Hepatocyte (in vitro differentiated cells): Measurements from ENCODE around the gene ANKRD40. TPM values are rescaled to one million over a fixed set of nuclear protein-coding genes. Genes with fewer than 3 reads are reported as not detected.

Source experiments
- DNase-seq: peaks from one replicate; pipeline ENCODE4 v3.0.0-alpha.2; 2016; ENCODE audit warnings: low spot score
- H2AFZ ChIP-seq: fragments of 200-600 bp; sonication (generic); 2 replicates; pipeline ENCODE4 v1.6.0; 2016; ENCODE audit warnings: antibody characterized with exemption, mild to moderate bottlenecking
- H3K27ac ChIP-seq: fragments of 200-600 bp; sonication (generic); 2 replicates; pipeline ENCODE4 v1.5.1; 2016; ENCODE audit warnings: mild to moderate bottlenecking
- H3K27me3 ChIP-seq: fragments of 200-600 bp; sonication (generic); 2 replicates; pipeline ENCODE4 v1.6.1; 2016
- H3K36me3 ChIP-seq: fragments of 200-600 bp; sonication (generic); replicated peaks from 2 replicates; pipeline ENCODE4 v1.5.1; 2016; ENCODE audit warnings: low read depth; ENCODE audit not compliant: insufficient read depth
- H3K4me1 ChIP-seq: fragments of 200-600 bp; sonication (generic); 2 replicates; pipeline ENCODE4 v1.5.1; 2016; ENCODE audit warnings: mild to moderate bottlenecking, moderate library complexity; ENCODE audit not compliant: insufficient read depth
- H3K4me2 ChIP-seq: fragments of 200-600 bp; sonication (generic); 2 replicates; pipeline ENCODE4 v1.6.0; 2016
- H3K4me3 ChIP-seq: fragments of 200-600 bp; sonication (generic); 2 replicates; pipeline ENCODE4 v1.5.1; 2016; ENCODE audit warnings: mild to moderate bottlenecking
- H3K79me2 ChIP-seq: fragments of 200-600 bp; sonication (generic); 2 replicates; pipeline ENCODE4 v1.6.0; 2017; ENCODE audit warnings: mild to moderate bottlenecking
- H3K9me2 ChIP-seq: fragments of 200-600 bp; sonication (generic); replicated peaks from 2 replicates; pipeline ENCODE4 v1.6.0; 2017; ENCODE audit warnings: mild to moderate bottlenecking; ENCODE audit not compliant: insufficient read depth
- H3K9me3 ChIP-seq: fragments of 200-600 bp; sonication (generic); 2 replicates; pipeline ENCODE4 v1.5.1; 2016; ENCODE audit warnings: low read depth, mild to moderate bottlenecking
- H4K20me1 ChIP-seq: fragments of 200-600 bp; sonication (generic); 2 replicates; pipeline ENCODE4 v1.6.0; 2016; ENCODE audit warnings: mild to moderate bottlenecking; ENCODE audit not compliant: insufficient read depth, poor library complexity, severe bottlenecking
- EZH2 ChIP-seq: fragments of 200-600 bp; sonication (generic); IDR thresholded peaks from 2 replicates; pipeline ENCODE4 v1.6.1; 2016; ENCODE audit warnings: antibody characterized with exemption, mild to moderate bottlenecking, borderline replicate concordance
- EZH2phosphoT487 ChIP-seq: fragments of 200-600 bp; sonication (generic); IDR thresholded peaks from one replicate; pipeline ENCODE4 v1.6.1; 2018; ENCODE audit warnings: antibody characterized with exemption, mild to moderate bottlenecking, low read depth, moderate library complexity; ENCODE audit not compliant: unreplicated experiment, severe bottlenecking
- WGBS: methylation state at CpG from one replicate; pipeline ENCODE4 v1.1.6; 2016; ENCODE audit warnings: low lambda C conversion rate; ENCODE audit errors: missing lambda C conversion rate; 5-methylcytosine and 5-hydroxymethylcytosine counted together
- polyA plus RNA-seq: library from polyadenylated mRNA; unstranded; fragments of >200 nt; fragmentation: Nextera tagmentation; extraction: Ambion mirVana; gene quantifications from 2 replicates; pipeline ENCODE4 v1.2.1, GENCODE V29; 2016
- total RNA-seq: library from RNA; depleted of rRNA; stranded (reverse); fragments of >200 nt; gene quantifications from 2 replicates; pipeline ENCODE4 v1.2.3, GENCODE V29; 2014
- TF ChIP-seq, protein P1 (sequence below): fragments of 200-600 bp; sonication (generic); IDR thresholded peaks from 2 replicates; pipeline ENCODE4 v1.5.1; 2016; ENCODE audit warnings: antibody characterized with exemption, mild to moderate bottlenecking; ENCODE audit not compliant: poor library complexity

Gene ANKRD40
- total and polyA plus RNA-seq, 2 experiments from 2014 or later: 10.3 to 28.1 TPM

GRCh38 chr17:50685334-50685665 lies 22.4 kb downstream of the ANKRD40 start:
- H3K4me2 ChIP-seq: peak overlapping the region; percentile 62
- no peaks in the 10 kb centered on the region for H3K9me3 ChIP-seq
- no peak overlapping the region for H3K4me3 ChIP-seq
- no peak overlapping the region for H2AFZ ChIP-seq
- DNase-seq: no peak
- WGBS: 96% methylated on average over 1 of the region's 1 CpG
- peak overlapping the region; percentile 99 for H3K27ac ChIP-seq
- H4K20me1 ChIP-seq: no peaks in the 10 kb centered on the region
- H3K9me2 ChIP-seq: no peaks in the 10 kb centered on the region
- no peaks in the 10 kb centered on the region for H3K79me2 ChIP-seq
- TF ChIP-seq EZH2 (no peak), EZH2phosphoT487 (no peak)
- TF ChIP-seq, protein P1, sequence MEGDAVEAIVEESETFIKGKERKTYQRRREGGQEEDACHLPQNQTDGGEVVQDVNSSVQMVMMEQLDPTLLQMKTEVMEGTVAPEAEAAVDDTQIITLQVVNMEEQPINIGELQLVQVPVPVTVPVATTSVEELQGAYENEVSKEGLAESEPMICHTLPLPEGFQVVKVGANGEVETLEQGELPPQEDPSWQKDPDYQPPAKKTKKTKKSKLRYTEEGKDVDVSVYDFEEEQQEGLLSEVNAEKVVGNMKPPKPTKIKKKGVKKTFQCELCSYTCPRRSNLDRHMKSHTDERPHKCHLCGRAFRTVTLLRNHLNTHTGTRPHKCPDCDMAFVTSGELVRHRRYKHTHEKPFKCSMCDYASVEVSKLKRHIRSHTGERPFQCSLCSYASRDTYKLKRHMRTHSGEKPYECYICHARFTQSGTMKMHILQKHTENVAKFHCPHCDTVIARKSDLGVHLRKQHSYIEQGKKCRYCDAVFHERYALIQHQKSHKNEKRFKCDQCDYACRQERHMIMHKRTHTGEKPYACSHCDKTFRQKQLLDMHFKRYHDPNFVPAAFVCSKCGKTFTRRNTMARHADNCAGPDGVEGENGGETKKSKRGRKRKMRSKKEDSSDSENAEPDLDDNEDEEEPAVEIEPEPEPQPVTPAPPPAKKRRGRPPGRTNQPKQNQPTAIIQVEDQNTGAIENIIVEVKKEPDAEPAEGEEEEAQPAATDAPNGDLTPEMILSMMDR: no peak
- H3K36me3 ChIP-seq: no peaks in the 10 kb centered on the region
- no peaks in the 10 kb centered on the region for H3K27me3 ChIP-seq
- peaks cover 48% of the 10 kb centered on the region for H3K4me1 ChIP-seq

DNA sequence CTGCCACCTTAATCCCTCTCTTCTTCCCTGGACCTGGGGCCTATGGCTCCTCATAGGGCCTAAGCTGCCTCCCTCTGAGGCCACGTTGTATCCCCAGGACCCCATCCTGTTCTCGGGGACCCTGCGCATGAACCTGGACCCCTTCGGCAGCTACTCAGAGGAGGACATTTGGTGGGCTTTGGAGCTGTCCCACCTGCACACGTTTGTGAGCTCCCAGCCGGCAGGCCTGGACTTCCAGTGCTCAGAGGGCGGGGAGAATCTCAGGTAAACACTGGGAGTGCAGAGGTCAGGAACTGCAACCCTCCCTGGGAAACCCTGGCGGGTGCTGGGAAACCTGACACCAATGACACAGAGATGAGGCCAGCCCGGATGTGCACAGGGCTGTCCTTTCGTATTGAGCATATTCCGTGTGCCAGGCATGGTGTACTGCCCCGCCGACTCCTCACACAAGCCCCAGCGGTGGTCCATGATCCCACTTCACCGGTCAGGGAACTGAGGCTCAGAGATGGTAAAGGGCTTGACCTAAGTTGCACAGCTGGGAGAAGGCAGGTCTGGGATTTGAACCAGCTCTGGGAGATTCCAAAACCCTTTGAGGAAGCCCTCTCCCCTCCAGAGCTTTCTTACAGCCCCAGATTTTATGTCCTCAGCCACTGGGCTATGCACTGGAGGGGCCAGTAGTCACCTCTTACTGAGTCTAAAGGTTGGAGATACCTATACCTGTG lies 22.9 kb downstream of the ANKRD40 start:
- no peaks in the 10 kb centered on the region for H3K9me3 ChIP-seq
- peak overlapping the region; percentile 99 for H3K27ac ChIP-seq
- TF ChIP-seq, protein P1: no peak
- TF ChIP-seq EZH2phosphoT487: no peak
- no peak for TF ChIP-seq EZH2
- no peaks in the 10 kb centered on the region for H3K36me3 ChIP-seq
- no peaks in the 10 kb centered on the region for H3K79me2 ChIP-seq
- H3K9me2 ChIP-seq: no peaks in the 10 kb centered on the region
- H3K4me3 ChIP-seq: no peak overlapping the region
- 46% methylated on average over 15 of the region's 15 CpGs for WGBS
- peak overlapping the region; percentile 62 for H3K4me2 ChIP-seq
- H3K4me1 ChIP-seq: peaks cover 44% of the 10 kb centered on the region
- H3K27me3 ChIP-seq: no peaks in the 10 kb centered on the region
- DNase-seq: peak; percentile 81
- no peak overlapping the region for H2AFZ ChIP-seq
- H4K20me1 ChIP-seq: no peaks in the 10 kb centered on the region

GRCh38 chr17:50684288-50684611 lies 23.5 kb downstream of the ANKRD40 start:
- DNase-seq: no peak
- Histone ChIP-seq H4K20me1 (no peaks in the 10 kb centered on the region), H2AFZ (no peak overlapping the region), H3K79me2 (no peaks in the 10 kb centered on the region), H3K4me3 (no peak overlapping the region), H3K9me2 (no peaks in the 10 kb centered on the region), H3K9me3 (no peaks in the 10 kb centered on the region), H3K4me1 (peaks cover 40% of the 10 kb centered on the region), H3K36me3 (no peaks in the 10 kb centered on the region), H3K27ac (peak overlapping the region; percentile 99), H3K27me3 (no peaks in the 10 kb centered on the region), H3K4me2 (peak overlapping the region; percentile 62)
- TF ChIP-seq, protein P1: no peak
- TF ChIP-seq EZH2 (no peak), EZH2phosphoT487 (no peak)
- 53% methylated on average over 5 of the region's 5 CpGs for WGBS
